HCT116 (cell line): ENCODE data around the gene DEFB123.

Experiments
- ATF3 ChIP-seq: IDR thresholded peaks from 2 replicates; pipeline ENCODE4 v1.6.1; 2012
- CEBPB ChIP-seq: IDR thresholded peaks from 2 replicates; pipeline ENCODE4 v1.6.1; 2012; ENCODE audit warnings: low read depth
- EZH2 ChIP-seq: fragments of 200-600 bp; sonication (generic); IDR thresholded peaks from 2 replicates; pipeline ENCODE4 v1.6.1; 2017; ENCODE audit warnings: antibody characterized with exemption, mixed run types
- EZH2phosphoT487 ChIP-seq: fragments of 200-600 bp; IDR thresholded peaks from 2 replicates; pipeline ENCODE4 v1.6.1; 2018; ENCODE audit warnings: antibody characterized with exemption, borderline replicate concordance
- FOSL1 ChIP-seq: IDR thresholded peaks from 2 replicates; pipeline ENCODE4 v1.6.1; 2012; ENCODE audit warnings: low read depth
- POLR2A ChIP-seq: IDR thresholded peaks from 2 replicates; pipeline ENCODE4 v1.7.0; 2011; ENCODE audit warnings: borderline replicate concordance; ENCODE audit not compliant: insufficient read depth, insufficient read length; ENCODE audit errors: extremely low read depth
- POLR2AphosphoS5 ChIP-seq: IDR thresholded peaks from 2 replicates; pipeline ENCODE4 v1.6.1; 2011; ENCODE audit warnings: mild to moderate bottlenecking, low read depth, low read length, moderate library complexity
- RAD21 ChIP-seq: IDR thresholded peaks from 2 replicates; pipeline ENCODE4 v1.6.1; 2012; ENCODE audit warnings: low read depth, mild to moderate bottlenecking
- SIN3A ChIP-seq: IDR thresholded peaks from 2 replicates; pipeline ENCODE4 v1.6.1; 2012; ENCODE audit warnings: low read depth
- TCF7L2 ChIP-seq: IDR thresholded peaks from 2 replicates; pipeline ENCODE4 v1.7.0; 2011; ENCODE audit warnings: borderline replicate concordance, inconsistent platforms; ENCODE audit not compliant: insufficient read depth, insufficient read length; ENCODE audit errors: extremely low read depth
- ZNF274 ChIP-seq: fragments of 200-500 bp; sonication (Bioruptor generic); IDR thresholded peaks from 2 replicates; pipeline ENCODE4 v1.6.1; 2014; ENCODE audit warnings: mild to moderate bottlenecking, low read depth, low read length, inconsistent platforms
- TF ChIP-seq, protein P1 (sequence below), 3 experiments: fragments of 200-600 bp in 1 of 3; sonication (generic) in 1 of 3; IDR thresholded peaks in 2 of 3; conservative IDR thresholded peaks in 1 of 3; 2 replicates each; pipeline ENCODE4 v1.5.1; 2012 to 2017; ENCODE audit warnings: low read depth in 2 of 3, low read length in 2 of 3, antibody characterized with exemption in 1 of 3, borderline replicate concordance in 1 of 3, control low read depth in 1 of 3, mild to moderate bottlenecking in 1 of 3, mixed read lengths in 1 of 3, mixed run types in 1 of 3, moderate library complexity in 1 of 3; ENCODE audit not compliant: insufficient read depth in 1 of 3
- TF ChIP-seq, protein P2 (sequence below): IDR thresholded peaks from 2 replicates; pipeline ENCODE4 v1.6.1; 2012
- TF ChIP-seq, protein P3 (sequence below): IDR thresholded peaks from 2 replicates; pipeline ENCODE4 v1.6.1; 2012; ENCODE audit warnings: low read depth

DNA sequence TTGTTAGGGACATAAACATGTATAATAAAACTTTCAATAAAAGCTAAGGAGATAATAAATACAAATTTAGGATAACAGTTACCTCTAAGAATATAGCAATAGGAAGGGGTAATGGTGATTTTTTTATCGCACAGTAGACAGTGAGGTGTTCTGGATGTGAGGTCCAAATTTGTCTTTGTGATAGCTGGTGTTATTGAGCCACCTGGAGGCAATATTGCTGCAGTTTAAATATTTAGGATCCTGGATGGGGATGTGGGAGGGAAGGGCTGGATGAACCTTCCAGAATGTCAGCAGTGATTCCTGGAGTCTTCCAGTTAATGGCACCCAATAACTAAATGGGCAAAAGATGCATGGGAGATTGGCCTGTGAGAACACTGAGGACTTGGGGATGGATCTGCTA, 13.9 kb downstream of the DEFB123 start:
- TF ChIP-seq, protein P1, sequence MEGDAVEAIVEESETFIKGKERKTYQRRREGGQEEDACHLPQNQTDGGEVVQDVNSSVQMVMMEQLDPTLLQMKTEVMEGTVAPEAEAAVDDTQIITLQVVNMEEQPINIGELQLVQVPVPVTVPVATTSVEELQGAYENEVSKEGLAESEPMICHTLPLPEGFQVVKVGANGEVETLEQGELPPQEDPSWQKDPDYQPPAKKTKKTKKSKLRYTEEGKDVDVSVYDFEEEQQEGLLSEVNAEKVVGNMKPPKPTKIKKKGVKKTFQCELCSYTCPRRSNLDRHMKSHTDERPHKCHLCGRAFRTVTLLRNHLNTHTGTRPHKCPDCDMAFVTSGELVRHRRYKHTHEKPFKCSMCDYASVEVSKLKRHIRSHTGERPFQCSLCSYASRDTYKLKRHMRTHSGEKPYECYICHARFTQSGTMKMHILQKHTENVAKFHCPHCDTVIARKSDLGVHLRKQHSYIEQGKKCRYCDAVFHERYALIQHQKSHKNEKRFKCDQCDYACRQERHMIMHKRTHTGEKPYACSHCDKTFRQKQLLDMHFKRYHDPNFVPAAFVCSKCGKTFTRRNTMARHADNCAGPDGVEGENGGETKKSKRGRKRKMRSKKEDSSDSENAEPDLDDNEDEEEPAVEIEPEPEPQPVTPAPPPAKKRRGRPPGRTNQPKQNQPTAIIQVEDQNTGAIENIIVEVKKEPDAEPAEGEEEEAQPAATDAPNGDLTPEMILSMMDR (IDR thresholded peaks at IDR 0.05 in 2 of 3, conservative IDR thresholded peaks at IDR 0.05 in 1 of 3; ENCODE audit: borderline replicate concordance in 1 of 3, insufficient read depth in 1 of 3, low read depth in 2 of 3, low read length in 2 of 3) = no peak; a peak in 1 of 6 replicates
- no peak for TF ChIP-seq POLR2A
- TF ChIP-seq EZH2 = no peak
- TF ChIP-seq CEBPB = no peak
- TF ChIP-seq RAD21 = peak; percentile 18; the same call in 1 of the 2 replicates
- TF ChIP-seq, protein P2, sequence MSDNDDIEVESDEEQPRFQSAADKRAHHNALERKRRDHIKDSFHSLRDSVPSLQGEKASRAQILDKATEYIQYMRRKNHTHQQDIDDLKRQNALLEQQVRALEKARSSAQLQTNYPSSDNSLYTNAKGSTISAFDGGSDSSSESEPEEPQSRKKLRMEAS = no peak
- TF ChIP-seq, protein P3, sequence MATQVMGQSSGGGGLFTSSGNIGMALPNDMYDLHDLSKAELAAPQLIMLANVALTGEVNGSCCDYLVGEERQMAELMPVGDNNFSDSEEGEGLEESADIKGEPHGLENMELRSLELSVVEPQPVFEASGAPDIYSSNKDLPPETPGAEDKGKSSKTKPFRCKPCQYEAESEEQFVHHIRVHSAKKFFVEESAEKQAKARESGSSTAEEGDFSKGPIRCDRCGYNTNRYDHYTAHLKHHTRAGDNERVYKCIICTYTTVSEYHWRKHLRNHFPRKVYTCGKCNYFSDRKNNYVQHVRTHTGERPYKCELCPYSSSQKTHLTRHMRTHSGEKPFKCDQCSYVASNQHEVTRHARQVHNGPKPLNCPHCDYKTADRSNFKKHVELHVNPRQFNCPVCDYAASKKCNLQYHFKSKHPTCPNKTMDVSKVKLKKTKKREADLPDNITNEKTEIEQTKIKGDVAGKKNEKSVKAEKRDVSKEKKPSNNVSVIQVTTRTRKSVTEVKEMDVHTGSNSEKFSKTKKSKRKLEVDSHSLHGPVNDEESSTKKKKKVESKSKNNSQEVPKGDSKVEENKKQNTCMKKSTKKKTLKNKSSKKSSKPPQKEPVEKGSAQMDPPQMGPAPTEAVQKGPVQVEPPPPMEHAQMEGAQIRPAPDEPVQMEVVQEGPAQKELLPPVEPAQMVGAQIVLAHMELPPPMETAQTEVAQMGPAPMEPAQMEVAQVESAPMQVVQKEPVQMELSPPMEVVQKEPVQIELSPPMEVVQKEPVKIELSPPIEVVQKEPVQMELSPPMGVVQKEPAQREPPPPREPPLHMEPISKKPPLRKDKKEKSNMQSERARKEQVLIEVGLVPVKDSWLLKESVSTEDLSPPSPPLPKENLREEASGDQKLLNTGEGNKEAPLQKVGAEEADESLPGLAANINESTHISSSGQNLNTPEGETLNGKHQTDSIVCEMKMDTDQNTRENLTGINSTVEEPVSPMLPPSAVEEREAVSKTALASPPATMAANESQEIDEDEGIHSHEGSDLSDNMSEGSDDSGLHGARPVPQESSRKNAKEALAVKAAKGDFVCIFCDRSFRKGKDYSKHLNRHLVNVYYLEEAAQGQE = no peak
- no peak for TF ChIP-seq ATF3
- TF ChIP-seq SIN3A = no peak
- no peak for TF ChIP-seq EZH2phosphoT487
- TF ChIP-seq POLR2AphosphoS5 = no peak
- TF ChIP-seq TCF7L2 = no peak
- no peak for TF ChIP-seq ZNF274
- no peak for TF ChIP-seq FOSL1
